Nephron progenitor cell (in vitro differentiated cells): ENCODE results near the gene THSD4.

Experiments used
- DNase-seq: peaks from one replicate; pipeline ENCODE4 v3.0.0; 2021
- H3K27ac Mint-ChIP-seq: 2 replicates; pipeline ENCODE4 v1.8.0; 2021; ENCODE audit warnings: mild to moderate bottlenecking, moderate library complexity, mixed read lengths
- H3K27me3 Mint-ChIP-seq: 2 replicates; pipeline ENCODE4 v1.8.0; 2021; ENCODE audit warnings: mild to moderate bottlenecking, low read depth, mixed read lengths; ENCODE audit not compliant: poor library complexity
- H3K36me3 Mint-ChIP-seq: 2 replicates; pipeline ENCODE4 v1.8.0; 2021; ENCODE audit warnings: low read depth, mixed read lengths
- H3K4me1 Mint-ChIP-seq: 2 replicates; pipeline ENCODE4 v1.8.0; 2021; ENCODE audit warnings: mixed read lengths
- H3K4me3 Mint-ChIP-seq: 2 replicates; pipeline ENCODE4 v1.8.0; 2021; ENCODE audit warnings: mild to moderate bottlenecking, moderate library complexity, mixed read lengths
- H3K9me3 Mint-ChIP-seq: 2 replicates; pipeline ENCODE4 v1.8.0; 2021; ENCODE audit warnings: mild to moderate bottlenecking, moderate library complexity, mixed read lengths
- CTCF ChIP-seq: fragments of 200-600 bp; sonication (generic); IDR thresholded peaks from 2 replicates; pipeline ENCODE4 v1.5.0; 2021; ENCODE audit warnings: antibody characterized with exemption

THSD4 gene

GRCh38 chr15:71359246-71359645 lies 244.0 kb downstream of the THSD4 start:
- Mint-ChIP-seq H3K36me3 (no peaks in the 10 kb centered on the region), H3K4me1 (peaks cover 21% of the 10 kb centered on the region), H3K27ac (no peak overlapping the region), H3K9me3 (no peaks in the 10 kb centered on the region), H3K4me3 (no peak overlapping the region), H3K27me3 (no peaks in the 10 kb centered on the region)
- no peak for DNase-seq
- no peak for TF ChIP-seq CTCF

GRCh38 chr15:71362556-71362955 lies 247.3 kb downstream of the THSD4 start:
- Mint-ChIP-seq H3K27ac (no peak overlapping the region), H3K36me3 (no peaks in the 10 kb centered on the region), H3K27me3 (no peaks in the 10 kb centered on the region), H3K9me3 (peaks cover 5% of the 10 kb centered on the region), H3K4me1 (peaks cover 23% of the 10 kb centered on the region), H3K4me3 (no peak overlapping the region)
- no peak for DNase-seq
- no peak for TF ChIP-seq CTCF

- no peak overlapping the region for H3K27ac Mint-ChIP-seq
Observed at GRCh38 chr15:71362987-71363968, 248.0 kb downstream of the THSD4 start.

GRCh38 chr15:71364117-71364584 lies 248.9 kb downstream of the THSD4 start:
- Mint-ChIP-seq H3K4me1 (peaks cover 16% of the 10 kb centered on the region), H3K4me3 (no peak overlapping the region), H3K9me3 (peaks cover 5% of the 10 kb centered on the region), H3K27ac (no peak overlapping the region), H3K27me3 (no peaks in the 10 kb centered on the region), H3K36me3 (no peaks in the 10 kb centered on the region)
- no peak for TF ChIP-seq CTCF
- DNase-seq, result no peak

More at GRCh38 chr15:71362987-71363968, 248.0 kb downstream of the THSD4 start:
- no peaks in the 10 kb centered on the region for H3K27me3 Mint-ChIP-seq
- DNase-seq, result no peak
- TF ChIP-seq CTCF, result no peak
- H3K9me3 Mint-ChIP-seq, result peaks cover 5% of the 10 kb centered on the region
- H3K4me3 Mint-ChIP-seq, result no peak overlapping the region
- no peaks in the 10 kb centered on the region for H3K36me3 Mint-ChIP-seq
- H3K4me1 Mint-ChIP-seq, result peaks cover 16% of the 10 kb centered on the region

- peaks cover 11% of the 10 kb centered on the region for H3K36me3 Mint-ChIP-seq
- no peak for TF ChIP-seq CTCF
- peak overlapping the region; percentile 37 for H3K27ac Mint-ChIP-seq
- H3K4me3 Mint-ChIP-seq, result no peak overlapping the region
- peaks cover 25% of the 10 kb centered on the region for H3K9me3 Mint-ChIP-seq
- peaks cover 16% of the 10 kb centered on the region for H3K4me1 Mint-ChIP-seq
- no peak for DNase-seq
- no peaks in the 10 kb centered on the region for H3K27me3 Mint-ChIP-seq
Observed at GRCh38 chr15:71366522-71366921, 251.3 kb downstream of the THSD4 start.
